Activated naive CD8-positive, alpha-beta T cell treated with anti-CD3 and anti-CD28 coated beads for 36 hours (primary cell): ENCODE data around the gene SH3GL3. TPM values are rescaled to one million over a fixed set of nuclear protein-coding genes. Genes with fewer than 3 reads are reported as not detected.

Experiments used
- DNase-seq: peaks from one replicate; pipeline ENCODE4 v3.0.0; 2021
- H3K27ac Mint-ChIP-seq: one replicate; pipeline ENCODE4 v1.8.0; 2022; ENCODE audit warnings: mild to moderate bottlenecking, moderate library complexity, mixed read lengths
- H3K27me3 Mint-ChIP-seq: one replicate; pipeline ENCODE4 v1.8.0; 2022; ENCODE audit warnings: mild to moderate bottlenecking, mixed read lengths
- H3K36me3 Mint-ChIP-seq: one replicate; pipeline ENCODE4 v1.8.0; 2021; ENCODE audit warnings: mild to moderate bottlenecking, mixed read lengths
- H3K4me1 Mint-ChIP-seq: one replicate; pipeline ENCODE4 v1.8.0; 2021; ENCODE audit warnings: mixed read lengths
- H3K4me3 Mint-ChIP-seq: one replicate; pipeline ENCODE4 v1.8.0; 2022; ENCODE audit warnings: mild to moderate bottlenecking, moderate library complexity, mixed read lengths
- H3K9me3 Mint-ChIP-seq: one replicate; pipeline ENCODE4 v1.8.0; 2022; ENCODE audit warnings: mixed read lengths
- total RNA-seq, 2 experiments: library from RNA; stranded (reverse); gene quantifications; one replicate each; pipeline ENCODE4 v1.2.3, GENCODE V29; 2021

The SH3GL3 gene
- total RNA-seq, 2 experiments from 2014 or later, result not detected

GRCh38 chr15:83658430-83659416 is 211.6 kb downstream of the SH3GL3 start:
- Mint-ChIP-seq H3K36me3 (no peaks in the 10 kb centered on the region), H3K4me3 (no peak overlapping the region), H3K9me3 (no peaks in the 10 kb centered on the region), H3K4me1 (no peaks in the 10 kb centered on the region), H3K27ac (no peak overlapping the region), H3K27me3 (peaks cover 24% of the 10 kb centered on the region)
- DNase-seq, result no peak

- Mint-ChIP-seq H3K27ac (no peak overlapping the region), H3K9me3 (no peaks in the 10 kb centered on the region), H3K36me3 (no peaks in the 10 kb centered on the region), H3K4me1 (no peaks in the 10 kb centered on the region), H3K27me3 (peaks cover 21% of the 10 kb centered on the region), H3K4me3 (no peak overlapping the region)
- DNase-seq, result no peak
Measured at GRCh38 chr15:83659417-83659812, 212.3 kb downstream of the SH3GL3 start.

DNA sequence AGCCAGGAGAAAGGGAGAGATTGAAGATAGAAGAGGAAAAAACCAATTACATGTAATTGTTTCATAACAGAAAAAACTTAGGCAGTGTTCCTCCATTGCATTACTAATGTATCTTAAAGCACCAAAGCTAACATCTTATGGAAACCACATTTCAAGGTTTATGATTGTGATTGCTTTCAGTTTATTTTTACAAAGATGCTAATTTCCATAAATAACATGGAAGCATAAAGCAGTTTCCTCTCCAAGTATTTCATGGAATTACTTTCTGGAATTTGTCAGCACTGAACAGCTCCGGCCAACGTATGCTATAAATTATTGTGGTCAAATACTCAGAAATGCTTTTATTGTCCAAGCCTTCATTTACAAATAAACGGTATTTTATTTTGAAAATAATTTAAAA is 218.3 kb downstream of the SH3GL3 start:
- no peak overlapping the region for H3K27ac Mint-ChIP-seq
- H3K36me3 Mint-ChIP-seq, result no peaks in the 10 kb centered on the region
- no peak for DNase-seq
- H3K4me1 Mint-ChIP-seq, result no peaks in the 10 kb centered on the region
- H3K9me3 Mint-ChIP-seq, result no peaks in the 10 kb centered on the region
- H3K27me3 Mint-ChIP-seq, result no peaks in the 10 kb centered on the region
- H3K4me3 Mint-ChIP-seq, result no peak overlapping the region

Other genes with a start within 250 kb of the SH3GL3 start
- gene HDGFL3, start 239.5 kb upstream of the SH3GL3 start, total RNA-seq, result 10 to 100 TPM; 13.7 to 14.1 TPM
- not detected for gene BNC1, start 162.7 kb upstream of the SH3GL3 start, total RNA-seq
- gene ADAMTSL3, start 206.8 kb downstream of the SH3GL3 start, total RNA-seq, result not detected